NCI-H1048 (cell line): ENCODE data around the gene NUDCD3.

Source experiments
- DNase-seq: peaks from one replicate; lab custom pipeline; 2025; lab: John Stamatoyannopoulos, UW

NUDCD3 gene

GRCh38 chr7:44353668-44354067 lies 136.8 kb downstream of the NUDCD3 start:
- DNase-seq = no peak

GRCh38 chr7:44348851-44349781 lies 141.3 kb downstream of the NUDCD3 start:
- DNase-seq = no peak

DNA sequence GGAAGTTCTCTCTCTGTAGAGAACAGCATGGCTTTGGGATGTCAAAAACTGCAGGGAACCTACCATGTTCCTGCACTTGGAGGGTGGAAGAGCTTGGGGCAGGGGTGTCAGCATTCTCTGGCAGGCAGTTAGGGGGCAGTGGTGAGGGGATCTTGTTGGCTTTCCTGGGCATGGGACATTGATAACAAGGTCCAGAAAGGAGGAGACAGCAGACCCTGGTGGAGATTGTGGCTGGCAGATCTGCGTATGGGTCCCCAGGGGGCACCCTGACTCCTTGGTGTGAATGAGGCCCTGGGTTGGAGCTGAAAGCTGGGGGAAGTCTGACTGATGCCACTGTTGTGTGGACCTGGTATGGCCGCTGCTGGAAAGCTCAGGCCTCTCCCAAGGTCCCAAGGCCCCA lies 142.2 kb downstream of the NUDCD3 start:
- DNase-seq = no peak

DNA sequence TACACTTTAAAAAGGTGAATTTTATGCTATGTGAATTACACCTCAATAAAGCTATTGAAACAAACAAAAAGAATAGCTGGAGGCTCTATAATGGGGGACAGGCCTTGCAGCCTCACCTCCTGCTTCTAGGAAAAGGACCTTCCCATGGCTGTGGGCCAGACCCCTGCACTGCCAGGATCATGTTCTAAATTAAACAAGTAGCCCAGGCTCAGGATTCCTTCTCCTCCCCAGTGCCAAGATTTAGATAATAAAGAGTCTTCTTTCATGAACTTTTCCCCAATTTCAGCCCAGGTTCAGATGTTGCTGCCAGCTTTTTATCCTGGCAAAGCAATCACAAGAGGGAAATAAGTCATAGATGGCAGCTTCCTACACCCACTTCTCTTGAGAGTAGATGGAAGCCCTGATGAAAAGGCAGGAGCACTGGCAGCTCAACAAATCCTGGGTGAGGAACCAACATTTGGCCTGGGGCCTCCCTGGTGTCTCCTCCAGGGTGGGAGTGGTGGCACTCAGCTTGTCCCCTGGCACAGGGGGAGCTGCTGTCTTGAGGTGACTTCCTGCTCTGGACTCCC lies 142.8 kb downstream of the NUDCD3 start:
- DNase-seq = no peak

DNA sequence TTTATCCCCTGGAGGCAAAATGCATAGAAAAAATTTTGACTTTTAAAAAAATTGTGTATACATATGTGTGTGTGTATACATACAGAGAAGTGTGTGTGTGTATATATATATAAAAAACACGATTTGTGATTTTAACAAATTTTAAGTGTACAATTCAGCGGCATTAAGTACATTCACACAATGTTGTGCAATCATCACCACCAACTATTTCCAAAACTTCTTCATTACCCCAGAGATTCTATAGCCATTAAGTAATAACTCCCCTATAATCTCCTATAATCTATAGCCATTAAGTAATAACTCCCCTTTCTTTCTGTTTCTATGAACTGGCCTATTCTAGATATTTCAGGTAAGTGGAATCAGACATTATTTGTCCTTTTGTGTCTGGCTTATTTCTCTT lies 144.4 kb downstream of the NUDCD3 start:
- no peak for DNase-seq

DNA sequence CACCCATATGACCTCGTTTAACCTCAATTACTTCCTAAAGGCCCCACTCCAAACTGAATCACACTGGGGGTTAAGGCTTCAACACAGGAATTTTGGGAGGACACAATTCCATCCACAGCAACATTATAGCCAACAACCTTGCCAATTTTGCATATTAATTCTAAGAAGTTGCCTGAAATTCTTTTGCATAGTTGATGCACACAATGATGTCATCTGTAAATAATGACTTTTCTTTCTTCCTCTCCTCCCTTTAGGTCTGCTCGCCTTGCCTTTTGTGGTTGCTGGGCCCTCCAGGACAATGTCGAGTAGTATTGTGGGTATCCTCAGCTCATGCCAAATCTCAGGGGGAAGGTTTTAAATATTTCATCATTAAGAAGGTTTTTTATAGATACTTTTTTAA lies 149.1 kb downstream of the NUDCD3 start:
- no peak for DNase-seq

DNA sequence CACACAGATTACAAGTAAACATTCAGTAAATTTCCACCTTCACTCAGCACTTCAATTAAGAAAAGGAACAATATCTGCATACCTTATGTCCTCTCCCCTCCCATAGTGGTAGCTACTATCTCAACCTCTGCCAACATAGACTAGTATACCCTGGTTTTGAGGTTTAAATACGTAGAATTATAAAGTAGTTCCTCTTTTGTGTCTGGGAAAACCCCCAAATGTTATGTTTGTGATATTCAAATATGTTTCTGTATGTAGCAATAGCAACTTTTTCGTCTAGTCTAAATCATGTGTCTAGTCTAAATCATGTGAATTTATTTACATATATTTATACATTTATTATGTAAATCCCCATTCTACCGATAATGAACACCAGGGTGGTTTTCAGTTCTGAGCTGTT lies 151.9 kb downstream of the NUDCD3 start:
- DNase-seq = no peak

DNA sequence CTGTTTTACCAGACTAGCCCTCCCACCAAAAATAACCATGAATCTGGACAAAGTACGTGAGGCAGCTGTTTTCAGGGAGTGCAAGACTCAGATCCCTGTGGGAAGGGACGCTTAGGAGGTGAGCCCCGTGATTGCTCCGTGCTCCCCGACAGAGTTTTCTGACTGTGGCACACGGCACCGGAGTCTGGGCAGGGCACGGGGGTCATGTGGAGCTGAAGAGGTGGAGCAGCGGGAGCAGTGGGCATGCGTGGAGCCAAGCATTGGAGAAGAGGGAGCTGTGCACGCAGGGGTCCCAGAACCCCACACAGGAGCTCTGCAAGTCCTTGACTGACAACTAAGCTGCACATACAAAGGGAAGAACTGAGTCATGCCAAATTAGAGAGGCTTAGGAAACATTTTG lies 154.0 kb downstream of the NUDCD3 start:
- DNase-seq = no peak

DNA sequence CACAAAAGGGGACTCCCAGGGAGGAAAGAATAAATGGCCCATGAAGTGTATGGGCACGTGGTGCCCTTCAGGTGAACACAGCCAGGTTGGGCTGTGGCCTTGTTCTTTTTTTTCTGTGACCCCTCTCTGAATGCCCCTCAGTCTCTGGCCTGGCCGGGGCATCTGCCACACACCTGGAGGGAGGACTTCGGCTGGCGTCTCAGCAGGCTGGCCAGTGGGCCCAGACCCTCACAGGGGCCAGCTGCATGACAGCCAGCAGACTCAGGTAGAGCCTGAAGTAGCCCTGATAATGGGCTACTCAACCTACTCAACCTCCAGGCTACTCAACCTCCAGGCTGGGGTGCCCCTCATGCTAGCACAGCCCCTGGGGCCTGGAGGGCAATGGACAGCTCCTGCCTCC lies 155.3 kb downstream of the NUDCD3 start:
- no peak for DNase-seq

DNA sequence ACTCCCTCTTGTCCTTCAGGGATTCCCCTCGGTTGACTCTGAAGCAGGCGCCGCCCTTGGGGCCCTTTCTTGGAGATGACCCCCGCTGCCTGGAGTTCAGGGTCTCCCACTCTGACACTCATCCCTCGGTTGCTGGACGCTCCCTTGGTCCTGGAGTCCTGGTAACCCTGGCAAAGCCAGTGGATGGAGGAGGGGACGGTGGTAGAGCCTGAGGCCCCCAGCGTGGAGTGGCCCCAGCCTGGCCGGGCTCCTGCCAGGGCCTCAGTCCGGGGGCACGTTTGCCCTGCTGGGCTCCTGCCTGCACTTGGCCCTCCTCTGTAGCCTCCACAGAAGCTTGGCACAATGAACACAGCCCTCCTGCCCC lies 155.7 kb downstream of the NUDCD3 start:
- DNase-seq = no peak

GRCh38 chr7:44333911-44334733 lies 156.3 kb downstream of the NUDCD3 start:
- no peak for DNase-seq

DNA sequence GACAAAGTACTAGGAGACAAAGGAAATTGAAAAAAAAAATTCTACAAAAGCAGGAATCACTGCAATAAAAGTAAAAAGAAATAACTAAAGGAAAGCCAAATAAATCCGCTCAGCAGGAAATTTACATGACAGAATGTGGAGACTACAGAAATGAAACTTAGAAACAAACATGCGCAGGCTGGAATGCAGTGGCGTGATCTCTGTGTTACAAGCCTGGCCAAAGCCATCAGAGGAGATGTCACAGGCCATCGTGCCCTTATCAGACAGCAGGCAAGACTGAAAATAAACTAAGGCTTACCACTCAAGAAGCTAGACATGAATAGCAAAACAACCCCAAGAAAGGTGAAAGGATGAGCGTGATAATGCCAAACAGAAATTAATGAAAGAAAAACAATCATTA lies 158.8 kb downstream of the NUDCD3 start:
- no peak for DNase-seq

DNA sequence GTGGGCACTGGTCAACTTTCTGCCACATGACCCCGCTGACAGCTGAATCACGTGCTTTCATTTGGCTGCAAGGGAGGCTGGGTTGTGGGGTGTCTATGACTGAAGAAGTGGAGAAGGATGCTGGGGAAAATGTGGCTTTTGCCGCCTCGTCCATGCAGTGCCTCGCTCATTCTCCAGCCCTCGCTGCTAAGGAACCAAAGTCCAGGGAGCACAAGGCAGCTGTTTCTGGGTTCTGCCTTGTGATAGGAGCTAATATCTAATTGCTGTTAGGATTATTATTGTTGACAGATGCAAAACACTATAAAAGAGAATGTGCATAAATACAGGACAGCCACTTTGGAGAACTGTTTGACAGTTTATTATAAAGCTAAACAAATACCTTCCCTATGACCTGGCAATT lies 160.1 kb downstream of the NUDCD3 start:
- DNase-seq = no peak

GRCh38 chr7:44329888-44330287 lies 160.6 kb downstream of the NUDCD3 start:
- DNase-seq = no peak
